GM18511 (cell line): ENCODE measurements around the gene ZFAND3.

Source experiments
- ATAC-seq: cut with Tn5 transposase; IDR thresholded peaks from one replicate; pipeline ENCODE4 v1.9.1; 2021; ENCODE audit warnings: mild to moderate bottlenecking, moderate library complexity; ENCODE audit not compliant: unreplicated experiment

The ZFAND3 gene

GRCh38 chr6:38144365-38144945, 324.9 kb downstream of the ZFAND3 start:
- no peak for ATAC-seq

DNA sequence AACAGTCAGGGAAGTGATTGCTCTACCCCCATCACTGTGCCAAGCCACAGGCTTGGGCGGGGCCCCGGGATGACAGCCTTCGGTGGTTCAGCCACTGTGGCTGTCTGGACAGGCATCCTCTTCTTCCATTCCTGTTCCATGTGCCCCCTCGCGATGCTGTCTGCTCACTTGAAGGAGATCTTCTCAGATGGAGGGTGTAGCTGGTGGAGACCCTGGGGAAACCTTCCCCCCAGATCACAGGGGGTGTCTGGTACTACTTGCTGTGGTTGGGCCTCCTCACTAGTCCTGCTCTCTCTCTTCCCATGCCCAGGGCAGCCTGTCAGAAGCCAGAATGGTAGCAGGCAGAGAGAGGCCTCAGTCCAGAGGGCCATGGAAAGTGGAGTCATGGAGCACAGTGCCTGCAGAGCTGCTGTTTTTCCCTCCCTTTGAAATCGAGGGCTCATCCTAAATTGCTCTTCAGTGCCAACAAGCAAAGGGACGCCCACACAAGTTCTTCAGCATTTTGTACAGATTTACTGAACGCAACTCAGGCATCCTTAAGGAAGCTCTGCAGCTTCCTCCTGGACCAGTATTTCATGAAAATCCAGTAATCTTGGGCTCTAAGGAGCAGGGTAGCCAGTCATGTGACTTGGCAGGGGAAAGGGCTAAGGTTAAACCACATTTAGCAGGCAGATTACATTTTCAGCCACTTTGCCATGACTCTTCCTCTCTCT, 326.6 kb downstream of the ZFAND3 start:
- no peak for ATAC-seq

- no peak for ATAC-seq
Measured at GRCh38 chr6:38146734-38147027, 327.2 kb downstream of the ZFAND3 start.

GRCh38 chr6:38148606-38149005, 329.1 kb downstream of the ZFAND3 start:
- ATAC-seq: no peak

DNA sequence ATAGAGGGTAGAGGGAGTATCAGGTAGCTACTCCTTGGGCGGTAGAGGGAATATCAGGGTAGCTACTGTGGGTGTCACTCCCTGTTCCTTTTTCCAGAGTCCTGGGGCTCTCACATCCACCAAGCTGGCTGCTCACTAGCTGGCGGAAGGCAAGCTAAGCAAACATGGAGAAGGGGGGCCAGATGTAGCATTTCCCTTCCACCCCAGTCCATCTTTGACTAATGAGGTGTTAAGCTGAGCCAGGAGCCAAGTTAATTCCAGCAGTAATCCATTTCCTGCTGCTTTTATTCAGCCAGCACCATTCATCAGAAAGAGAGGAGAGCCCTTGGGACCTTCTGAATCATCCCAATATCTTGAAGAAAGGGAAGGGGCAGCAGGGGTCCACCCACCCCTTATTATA, 330.0 kb downstream of the ZFAND3 start:
- no peak for ATAC-seq

DNA sequence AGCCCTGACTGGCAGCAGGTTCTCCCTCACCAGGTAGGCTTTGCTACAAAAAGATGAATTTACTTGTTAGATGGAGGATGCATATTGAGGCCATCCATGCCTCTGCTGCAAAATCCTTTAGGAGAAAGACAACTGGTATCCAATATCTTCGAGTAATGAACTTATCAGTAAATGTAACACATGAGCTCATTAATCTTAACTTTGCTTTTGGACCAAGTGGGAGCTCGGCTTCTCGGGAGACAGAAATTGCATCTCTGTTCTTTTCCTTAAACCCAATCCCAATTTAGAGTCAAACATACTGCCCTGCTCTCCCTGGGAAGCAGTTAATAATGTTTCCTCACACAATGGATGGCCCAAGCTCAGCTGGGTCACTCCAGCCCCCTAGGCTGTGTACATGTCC, 330.5 kb downstream of the ZFAND3 start:
- no peak for ATAC-seq

DNA sequence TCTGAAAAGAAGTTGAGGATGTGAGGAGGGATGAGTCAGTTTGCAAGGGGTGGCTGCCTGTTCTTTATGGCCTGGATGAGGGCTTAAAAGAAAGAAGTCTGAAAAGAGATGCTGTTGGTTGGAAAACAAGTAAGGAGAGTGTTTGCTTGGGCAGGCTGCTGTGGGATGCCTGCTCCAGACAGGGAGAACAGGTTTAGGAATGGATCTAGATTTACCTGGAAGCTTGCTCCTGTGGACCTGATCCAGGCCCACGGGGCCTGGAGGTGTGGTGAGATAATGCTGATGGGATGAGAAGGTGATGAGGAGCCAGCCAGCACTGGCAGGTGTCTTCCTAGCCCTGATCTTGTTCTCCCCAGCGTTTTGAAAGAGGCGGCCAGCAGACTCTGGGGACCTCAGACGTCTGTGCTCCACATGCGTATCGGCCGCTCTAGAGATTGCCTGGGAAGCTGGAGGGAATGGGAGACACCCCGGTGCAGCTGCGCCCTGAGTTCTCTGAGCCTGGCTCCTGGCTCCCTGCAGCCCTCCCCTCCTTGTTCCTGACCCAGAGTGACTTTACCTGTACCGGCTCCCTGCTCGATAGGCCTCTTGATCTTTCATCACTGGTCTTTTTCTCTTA, 331.3 kb downstream of the ZFAND3 start:
- no peak for ATAC-seq

DNA sequence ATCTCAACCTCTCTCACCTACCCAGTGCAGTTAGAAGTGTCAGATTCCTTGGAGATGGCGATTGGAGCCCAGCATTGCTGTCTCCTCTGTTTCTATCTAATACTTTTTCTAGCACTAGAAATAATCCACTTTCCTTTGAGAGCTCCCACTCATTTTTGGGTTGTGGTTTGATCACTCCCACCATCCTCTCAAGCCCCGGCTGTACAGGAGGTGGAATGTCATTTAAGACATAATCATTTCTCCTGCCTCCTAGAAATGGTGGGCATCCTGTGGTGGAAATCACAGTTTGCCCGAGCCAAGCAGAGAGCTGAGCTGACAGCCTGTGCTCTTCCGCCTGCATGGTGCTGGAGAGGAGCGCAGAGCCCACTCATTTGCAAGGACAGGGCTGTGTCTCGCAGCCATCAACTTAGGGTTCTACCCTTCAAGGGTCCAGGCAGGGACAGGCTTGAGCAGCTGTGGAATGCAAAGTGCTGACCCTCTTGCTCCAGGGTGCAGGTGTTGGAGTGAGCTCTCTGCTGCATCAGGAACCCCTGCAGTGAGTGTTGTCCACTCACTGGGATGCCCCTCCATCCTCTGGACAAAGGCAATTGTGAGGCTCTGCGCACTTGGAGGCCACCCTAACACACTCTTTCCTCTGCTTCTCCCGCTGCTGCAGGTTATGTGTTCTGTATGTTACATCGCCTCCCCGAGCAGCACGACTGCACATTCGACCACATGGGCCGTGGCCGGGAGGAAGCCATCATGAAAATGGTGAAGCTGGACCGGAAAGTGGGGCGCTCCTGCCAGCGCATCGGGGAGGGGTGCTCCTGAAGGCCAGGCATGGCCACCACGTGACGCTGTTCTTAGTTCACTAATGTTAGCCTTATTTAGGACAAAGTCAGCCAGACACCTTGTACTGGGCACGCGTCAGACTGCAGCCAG, 332.3 kb downstream of the ZFAND3 start:
- ATAC-seq: no peak

DNA sequence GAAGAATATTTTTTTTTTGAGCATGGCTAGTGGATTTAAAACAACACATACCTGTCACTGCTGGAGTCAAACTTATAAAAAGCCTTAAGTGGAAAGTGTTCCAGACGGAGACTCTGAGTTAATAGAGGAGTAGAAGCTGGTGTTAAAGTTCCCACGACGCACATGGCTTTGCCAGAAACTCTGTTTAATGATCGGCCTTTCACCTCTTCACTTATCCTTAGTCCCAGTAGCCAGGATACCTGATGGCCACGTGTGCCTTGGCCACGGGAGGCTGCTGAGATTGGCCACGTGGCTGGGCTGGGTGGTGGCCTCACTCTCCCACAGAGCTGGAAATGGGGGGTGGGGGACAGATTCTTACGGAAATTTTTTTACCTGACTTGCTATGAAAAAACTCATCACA, 333.1 kb downstream of the ZFAND3 start:
- no peak for ATAC-seq

DNA sequence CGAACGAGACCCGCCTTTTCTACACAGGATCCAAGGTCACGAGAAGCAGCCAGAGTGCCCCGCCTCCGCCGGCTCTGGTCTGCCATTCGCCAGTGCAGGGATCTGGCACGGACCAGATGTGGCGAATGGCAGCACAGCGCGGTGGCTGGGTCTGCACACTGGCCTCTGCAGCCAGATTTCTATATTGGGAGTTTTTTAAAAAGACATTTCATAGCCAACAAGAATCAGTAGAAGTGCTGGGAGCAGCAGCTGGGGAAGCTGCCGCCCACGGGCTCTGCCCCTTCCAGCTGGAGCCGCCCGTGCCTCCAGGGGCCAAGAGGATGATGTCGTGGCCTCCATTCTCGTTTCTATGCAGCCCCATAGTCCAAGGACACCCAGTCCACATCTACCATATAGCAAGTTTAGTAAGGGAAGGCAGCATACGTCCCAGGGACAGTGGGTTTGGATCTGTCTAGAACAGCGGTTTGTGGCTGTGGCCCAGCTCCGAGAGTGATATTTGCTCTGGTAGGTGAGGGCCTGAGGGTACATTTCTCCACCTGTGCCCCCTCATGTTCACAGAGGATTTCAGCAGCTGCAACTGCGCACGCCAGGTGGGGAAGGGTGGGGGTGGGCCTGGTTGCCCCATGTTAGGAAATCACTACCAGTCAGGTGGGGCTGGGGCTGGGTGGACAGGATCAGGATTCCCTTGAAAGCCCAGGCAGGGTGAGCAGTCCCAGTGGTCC, 333.7 kb downstream of the ZFAND3 start:
- ATAC-seq: no peak

DNA sequence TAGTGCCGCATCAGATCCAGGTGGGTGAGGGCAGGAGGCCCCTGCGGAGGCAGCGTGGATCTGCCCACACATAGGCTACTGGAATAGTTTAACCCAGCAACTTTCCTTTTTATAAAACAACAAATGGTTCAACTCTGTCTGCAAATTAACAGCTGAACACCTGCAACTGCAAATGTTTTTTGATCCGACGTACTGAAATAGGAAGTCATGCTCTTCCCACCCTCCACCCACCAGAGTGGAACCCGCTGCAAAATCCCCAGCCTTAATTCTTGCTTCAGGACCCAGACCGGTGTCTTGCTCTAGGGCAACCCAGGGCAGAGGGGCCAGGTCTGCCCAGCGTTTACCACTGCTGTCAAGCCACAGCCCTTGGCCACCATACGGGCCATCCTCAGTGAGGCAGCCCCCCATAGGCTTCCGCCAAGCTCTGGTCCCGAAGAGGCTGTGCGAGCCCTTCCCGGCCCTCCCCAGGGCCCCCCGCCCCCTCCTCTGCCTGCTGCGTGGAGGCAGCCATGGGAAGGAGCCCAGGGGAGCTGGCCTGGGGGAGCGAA, 334.3 kb downstream of the ZFAND3 start:
- no peak for ATAC-seq

DNA sequence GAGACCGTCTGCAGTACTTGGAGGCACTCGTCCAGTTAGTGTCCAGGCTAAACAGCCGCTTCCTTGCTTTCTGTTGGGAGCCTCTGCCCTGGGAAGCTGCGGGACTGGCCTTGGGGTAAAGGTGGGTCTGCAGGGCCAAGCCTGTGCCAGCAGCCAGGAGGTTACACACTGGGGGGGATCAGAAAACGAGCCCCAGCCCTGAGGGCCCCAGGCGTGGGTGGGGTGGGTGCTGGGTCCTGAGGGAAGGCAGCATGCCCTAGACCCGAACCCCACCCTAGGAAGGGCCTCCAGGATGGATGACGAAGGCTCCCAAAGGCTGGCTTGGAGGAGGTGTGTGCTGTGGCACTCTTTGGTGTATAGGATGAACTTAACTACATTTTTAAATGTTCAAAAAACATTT, 335.2 kb downstream of the ZFAND3 start:
- ATAC-seq: no peak

GRCh38 chr6:38155144-38155543, 335.6 kb downstream of the ZFAND3 start:
- no peak for ATAC-seq

DNA sequence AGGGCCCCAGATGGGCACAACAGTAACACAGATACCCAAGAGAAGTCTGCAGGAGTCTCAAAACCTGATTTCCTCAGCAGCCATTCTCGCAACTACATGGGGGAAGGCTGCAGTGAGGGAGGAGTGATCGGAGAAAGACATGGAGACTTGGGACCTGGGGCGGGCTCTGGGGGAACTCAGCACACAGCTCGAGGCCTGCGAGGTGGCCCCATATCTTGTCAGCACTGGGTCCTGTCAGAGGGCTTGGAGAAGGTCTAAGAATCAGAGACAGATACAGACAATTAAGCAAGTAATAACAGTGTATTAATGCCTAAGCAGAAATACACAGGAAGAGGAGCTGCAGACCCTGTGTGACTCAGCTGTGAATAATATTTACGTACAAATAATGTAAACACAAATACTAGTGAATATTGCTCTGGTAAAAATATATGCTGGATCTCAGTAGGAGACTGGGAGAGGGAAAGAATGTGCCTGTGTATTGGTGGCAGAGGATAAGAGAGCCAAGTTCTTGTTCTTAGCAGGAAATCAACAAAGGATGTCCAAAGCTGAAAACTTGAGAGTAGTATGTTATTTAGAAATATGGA, 336.2 kb downstream of the ZFAND3 start:
- ATAC-seq: no peak

GRCh38 chr6:38156818-38157565, 337.5 kb downstream of the ZFAND3 start:
- ATAC-seq: no peak

- no peak for ATAC-seq
Measured at GRCh38 chr6:38157905-38158304, 338.4 kb downstream of the ZFAND3 start.

GRCh38 chr6:38158762-38159350, 339.3 kb downstream of the ZFAND3 start:
- ATAC-seq: no peak

GRCh38 chr6:38159596-38159995, 340.1 kb downstream of the ZFAND3 start:
- ATAC-seq: no peak

DNA sequence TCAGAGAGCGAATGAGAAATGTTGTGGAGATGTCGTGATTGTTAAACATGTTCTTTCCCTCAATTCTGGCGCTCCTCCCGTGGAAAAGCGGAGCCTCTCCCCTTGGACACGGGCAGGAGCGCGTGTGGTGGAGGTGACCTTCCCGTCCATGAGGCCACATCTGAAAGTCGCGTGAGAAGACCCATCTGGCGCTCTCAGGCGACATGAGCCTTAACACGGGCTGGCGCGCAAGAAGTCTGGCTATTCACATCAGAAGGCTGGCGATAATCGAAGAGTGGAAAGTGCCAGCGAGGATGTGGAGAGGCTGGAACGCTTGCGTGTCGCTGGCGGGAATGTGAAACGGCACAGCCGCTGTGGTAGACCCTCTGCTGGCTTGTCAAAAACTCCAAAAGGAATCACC, 341.3 kb downstream of the ZFAND3 start:
- ATAC-seq: no peak
